HG02610 (cell line): ENCODE measurements around the gene UPF3A.
A peak's percentile ranks its signal among the peaks of the same experiment; 100 is the strongest.
"Not testable (repeated sequence)": the region's sequence is repeated elsewhere in the genome, so short reads cannot be mapped to it uniquely, and the experiment has no call there.

ENCODE experiments used
- ATAC-seq: cut with Tn5 transposase; IDR thresholded peaks from one replicate; pipeline ENCODE4 v1.9.1; 2021; ENCODE audit warnings: mild to moderate bottlenecking, moderate library complexity; ENCODE audit not compliant: unreplicated experiment

The UPF3A gene

GRCh38 chr13:114333881-114334280 lies 52.5 kb downstream of the UPF3A start:
- ATAC-seq: not testable (repeated sequence)

- peak; percentile 75 for ATAC-seq
Observed at GRCh38 chr13:114334305-114335053, 53.1 kb downstream of the UPF3A start.

GRCh38 chr13:114336457-114336856 lies 55.1 kb downstream of the UPF3A start:
- not testable (repeated sequence) for ATAC-seq

- ATAC-seq: no peak
Observed at GRCh38 chr13:114338959-114339358, 57.6 kb downstream of the UPF3A start.

GRCh38 chr13:114339857-114340534 lies 58.6 kb downstream of the UPF3A start:
- ATAC-seq: no peak

GRCh38 chr13:114341003-114341777 lies 59.8 kb downstream of the UPF3A start:
- ATAC-seq: no peak

- not testable (repeated sequence) for ATAC-seq
Observed at GRCh38 chr13:114347256-114347655, 65.9 kb downstream of the UPF3A start.

GRCh38 chr13:114352763-114353162 lies 71.4 kb downstream of the UPF3A start:
- ATAC-seq: not testable (repeated sequence)

GRCh38 chr13:114353382-114353781 lies 72.0 kb downstream of the UPF3A start:
- not testable (repeated sequence) for ATAC-seq
